C4-2B (cell line): ENCODE data around the gene ELAVL1.

Experiments used
- ZFX ChIP-seq: fragments of 450-650 bp; IDR thresholded peaks from 2 replicates; pipeline ENCODE4 v1.6.1; 2017
- TF ChIP-seq, protein P1 (sequence below): fragments of 450-650 bp; conservative IDR thresholded peaks from 2 replicates; pipeline ENCODE4 v1.5.1; 2017; ENCODE audit warnings: mild to moderate bottlenecking

DNA sequence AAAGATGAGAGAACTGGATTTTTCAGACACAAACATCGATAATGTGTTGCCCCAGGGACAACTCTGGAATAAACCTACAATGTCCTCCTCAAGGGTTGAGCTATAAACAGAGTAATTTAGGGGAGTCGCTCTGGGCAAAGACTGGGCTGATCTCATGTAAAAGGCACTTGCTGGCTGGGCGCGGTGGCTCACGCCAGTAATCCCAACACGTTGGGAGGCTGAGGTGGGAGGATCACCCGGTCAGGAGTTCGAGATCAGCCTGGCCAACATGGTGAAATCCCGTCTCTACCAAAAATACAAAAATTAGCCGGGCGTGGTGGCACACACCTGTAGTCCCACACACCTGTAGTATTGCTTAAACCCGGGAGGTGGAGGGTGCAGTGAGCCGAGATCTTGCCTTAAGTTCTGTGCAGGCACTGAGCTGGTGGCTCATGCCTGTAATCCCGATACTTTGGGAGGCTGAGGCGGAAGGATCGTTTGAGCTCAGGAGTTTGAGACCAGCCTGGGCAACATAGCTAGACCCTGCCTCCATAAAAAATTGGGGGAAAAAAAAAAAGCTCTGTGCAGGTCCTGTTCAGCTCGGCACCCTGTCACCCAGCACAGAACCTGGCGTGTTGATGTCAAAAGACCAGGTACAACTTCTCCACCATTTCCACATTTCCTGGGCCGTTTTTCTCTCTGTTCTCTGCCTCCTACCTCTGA is 63.4 kb downstream of the ELAVL1 start:
- TF ChIP-seq, protein P1, sequence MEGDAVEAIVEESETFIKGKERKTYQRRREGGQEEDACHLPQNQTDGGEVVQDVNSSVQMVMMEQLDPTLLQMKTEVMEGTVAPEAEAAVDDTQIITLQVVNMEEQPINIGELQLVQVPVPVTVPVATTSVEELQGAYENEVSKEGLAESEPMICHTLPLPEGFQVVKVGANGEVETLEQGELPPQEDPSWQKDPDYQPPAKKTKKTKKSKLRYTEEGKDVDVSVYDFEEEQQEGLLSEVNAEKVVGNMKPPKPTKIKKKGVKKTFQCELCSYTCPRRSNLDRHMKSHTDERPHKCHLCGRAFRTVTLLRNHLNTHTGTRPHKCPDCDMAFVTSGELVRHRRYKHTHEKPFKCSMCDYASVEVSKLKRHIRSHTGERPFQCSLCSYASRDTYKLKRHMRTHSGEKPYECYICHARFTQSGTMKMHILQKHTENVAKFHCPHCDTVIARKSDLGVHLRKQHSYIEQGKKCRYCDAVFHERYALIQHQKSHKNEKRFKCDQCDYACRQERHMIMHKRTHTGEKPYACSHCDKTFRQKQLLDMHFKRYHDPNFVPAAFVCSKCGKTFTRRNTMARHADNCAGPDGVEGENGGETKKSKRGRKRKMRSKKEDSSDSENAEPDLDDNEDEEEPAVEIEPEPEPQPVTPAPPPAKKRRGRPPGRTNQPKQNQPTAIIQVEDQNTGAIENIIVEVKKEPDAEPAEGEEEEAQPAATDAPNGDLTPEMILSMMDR, result no peak
- no peak for TF ChIP-seq ZFX
